Mesenchymal stem cell (in vitro differentiated cells and primary cell): Measurements from ENCODE around the gene OGT.

ENCODE experiments used
- DNase-seq: peaks from one replicate; pipeline ENCODE4 v3.0.0-alpha.2; 2013
- H2AFZ ChIP-seq: one replicate; pipeline ENCODE4 v1.6.1; 2013; ENCODE audit warnings: low read depth, mild to moderate bottlenecking, control low read depth, inconsistent platforms, low read length, moderate library complexity
- H2AK5ac ChIP-seq: 2 replicates; pipeline ENCODE4 v1.6.1; 2013; ENCODE audit warnings: low read length, moderate library complexity, mild to moderate bottlenecking, inconsistent platforms; ENCODE audit not compliant: severe bottlenecking
- H2BK120ac ChIP-seq: one replicate; pipeline ENCODE4 v1.6.1; 2013; ENCODE audit warnings: low read depth, mild to moderate bottlenecking, inconsistent platforms, low read length, moderate library complexity
- H2BK12ac ChIP-seq, 2 experiments: one replicate each; pipeline ENCODE4 v1.6.1; 2013; ENCODE audit warnings: inconsistent platforms in 2 of 2, low read length in 2 of 2, mild to moderate bottlenecking in 2 of 2, moderate library complexity in 2 of 2, control low read depth in 1 of 2
- H2BK15ac ChIP-seq: one replicate; pipeline ENCODE4 v1.6.1; 2013; ENCODE audit warnings: mild to moderate bottlenecking, low read depth, inconsistent platforms; ENCODE audit not compliant: poor library complexity, severe bottlenecking
- H2BK5ac ChIP-seq: 2 replicates; pipeline ENCODE4 v1.6.1; 2013; ENCODE audit warnings: low read depth, mild to moderate bottlenecking, low read length, control low read depth, inconsistent platforms; ENCODE audit not compliant: poor library complexity, severe bottlenecking
- H3K14ac ChIP-seq, 2 experiments: one replicate each; pipeline ENCODE4 v1.6.1; 2013; ENCODE audit warnings: inconsistent platforms in 2 of 2, low read length in 2 of 2, control low read depth in 1 of 2, mild to moderate bottlenecking in 1 of 2, moderate library complexity in 1 of 2
- H3K18ac ChIP-seq, 2 experiments: one replicate each; pipeline ENCODE4 v1.6.1; 2013; ENCODE audit warnings: inconsistent platforms in 2 of 2, low read length in 2 of 2, control low read depth in 1 of 2, low read depth in 1 of 2, mild to moderate bottlenecking in 1 of 2
- H3K23ac ChIP-seq, 2 experiments: one replicate each; pipeline ENCODE4 v1.6.1; 2013; ENCODE audit warnings: inconsistent platforms in 2 of 2, low read length in 2 of 2, mild to moderate bottlenecking in 2 of 2, moderate library complexity in 2 of 2, control low read depth in 1 of 2
- H3K27ac ChIP-seq: 2 replicates; pipeline ENCODE4 v1.5.1; 2013; ENCODE audit warnings: mild to moderate bottlenecking, moderate library complexity, low read length, control low read depth, inconsistent platforms; ENCODE audit not compliant: poor library complexity, severe bottlenecking
- H3K27me3 ChIP-seq, 2 experiments: 2 replicates each; pipeline versions ENCODE4 v1.6.1 to v1.7.0; 2013; ENCODE audit warnings: low read length in 2 of 2, mild to moderate bottlenecking in 2 of 2, moderate library complexity in 2 of 2, control low read depth in 1 of 2, inconsistent platforms in 1 of 2; ENCODE audit not compliant: control insufficient read depth in 1 of 2, insufficient read depth in 1 of 2
- H3K36me3 ChIP-seq, 2 experiments: 2 replicates each; pipeline versions ENCODE4 v1.6.1 to v1.7.0; 2013; ENCODE audit warnings: low read length in 2 of 2, control low read depth in 1 of 2, inconsistent platforms in 1 of 2, low read depth in 1 of 2, mild to moderate bottlenecking in 1 of 2; ENCODE audit not compliant: insufficient read depth in 2 of 2, control insufficient read depth in 1 of 2
- H3K4ac ChIP-seq, 2 experiments: one replicate each; pipeline ENCODE4 v1.6.1; 2013; ENCODE audit warnings: inconsistent platforms in 2 of 2, low read length in 2 of 2, mild to moderate bottlenecking in 2 of 2, moderate library complexity in 2 of 2, control low read depth in 1 of 2, low read depth in 1 of 2
- H3K4me1 ChIP-seq: 2 replicates; pipeline ENCODE4 v1.6.1; 2013; ENCODE audit warnings: low read depth, low read length, control low read depth; ENCODE audit not compliant: control insufficient read depth, insufficient read depth
- H3K4me2 ChIP-seq: 2 replicates; pipeline ENCODE4 v1.6.1; 2013; ENCODE audit warnings: low read length, mild to moderate bottlenecking, inconsistent platforms; ENCODE audit not compliant: poor library complexity, severe bottlenecking
- H3K4me3 ChIP-seq, 2 experiments: 2 replicates each; pipeline versions ENCODE4 v1.5.1 to v1.7.0; 2013; ENCODE audit warnings: low read length in 2 of 2, mild to moderate bottlenecking in 2 of 2, control low read depth in 1 of 2, low read depth in 1 of 2; ENCODE audit not compliant: insufficient read depth in 1 of 2
- H3K79me1 ChIP-seq: replicated peaks from 2 replicates; pipeline ENCODE4 v1.6.1; 2013; ENCODE audit warnings: mild to moderate bottlenecking, control low read depth, low read length, inconsistent platforms; ENCODE audit not compliant: poor library complexity, severe bottlenecking
- H3K9ac ChIP-seq: 2 replicates; pipeline ENCODE4 v1.7.0; 2013; ENCODE audit warnings: mild to moderate bottlenecking, low read length, moderate library complexity
- H3K9me3 ChIP-seq: 2 replicates; pipeline ENCODE4 v1.7.0; 2013; ENCODE audit warnings: mild to moderate bottlenecking, low read length; ENCODE audit not compliant: control insufficient read depth
- H4K8ac ChIP-seq: one replicate; pipeline ENCODE4 v1.6.1; 2013; ENCODE audit warnings: inconsistent platforms, mild to moderate bottlenecking, low read length, moderate library complexity
- H4K91ac ChIP-seq: one replicate; pipeline ENCODE4 v1.6.1; 2013; ENCODE audit warnings: mild to moderate bottlenecking, low read length, inconsistent platforms
- WGBS: methylation state at CpG from one replicate; pipeline ENCODE4 v1.1.7; 2013; ENCODE audit warnings: mixed read lengths; 5-methylcytosine and 5-hydroxymethylcytosine counted together

The OGT gene

GRCh38 chrX:71616672-71617529, 84.0 kb downstream of the OGT start:
- Histone ChIP-seq H4K8ac (no peak overlapping the region), H3K4ac (no peak overlapping the region), H2BK120ac (no peak overlapping the region), H3K27ac (no peak overlapping the region), H4K91ac (no peak overlapping the region), H2AFZ (no peak overlapping the region), H3K4me2 (no peak overlapping the region), H3K14ac (no peak overlapping the region), H2BK15ac (no peak overlapping the region), H3K27me3 (peaks cover 0 to 12% of the 10 kb centered on the region in 2 experiments), H3K4me1 (peaks cover 2% of the 10 kb centered on the region), H3K9me3 (no peaks in the 10 kb centered on the region), H3K36me3 (peaks cover 32 to 59% of the 10 kb centered on the region in 2 experiments), H2BK12ac (no peak overlapping the region), H3K18ac (no peak overlapping the region), H3K23ac (no peak overlapping the region), H3K79me1 (peaks cover 6% of the 10 kb centered on the region), H3K4me3 (no peak overlapping the region), H3K9ac (no peak overlapping the region), H2AK5ac (no peak overlapping the region), H2BK5ac (no peak overlapping the region)
- WGBS = 95% methylated on average over 37 of the region's 43 CpGs
- DNase-seq = no peak

GRCh38 chrX:71617742-71618141, 84.8 kb downstream of the OGT start:
- no peak overlapping the region for H3K27ac ChIP-seq
- no peak overlapping the region for H3K4me2 ChIP-seq
- H3K4me1 ChIP-seq = peaks cover 7% of the 10 kb centered on the region
- no peaks in the 10 kb centered on the region for H3K9me3 ChIP-seq
- no peak overlapping the region for H3K9ac ChIP-seq
- H2AFZ ChIP-seq = no peak overlapping the region
- no peak overlapping the region for H2BK12ac ChIP-seq
- no peak overlapping the region for H3K14ac ChIP-seq
- peaks cover 0 to 12% of the 10 kb centered on the region in 2 experiments for H3K27me3 ChIP-seq
- H3K18ac ChIP-seq = no peak overlapping the region
- no peak overlapping the region for H2BK5ac ChIP-seq
- no peak overlapping the region for H3K23ac ChIP-seq
- no peak overlapping the region for H2BK120ac ChIP-seq
- no peak overlapping the region for H4K8ac ChIP-seq
- no peak overlapping the region for H4K91ac ChIP-seq
- peaks cover 6% of the 10 kb centered on the region for H3K79me1 ChIP-seq
- DNase-seq = no peak
- H2BK15ac ChIP-seq = no peak overlapping the region
- whole genome bisulfite sequencing = 98% methylated on average over 8 of the region's 8 CpGs
- H2AK5ac ChIP-seq = no peak overlapping the region
- H3K4me3 ChIP-seq = no peak overlapping the region
- H3K36me3 ChIP-seq = peaks cover 26 to 55% of the 10 kb centered on the region in 2 experiments
- H3K4ac ChIP-seq = no peak overlapping the region

GRCh38 chrX:71618303-71618721, 85.4 kb downstream of the OGT start, which contains the start of gene CXCR3:
Gene CXCR3, minus strand, starts transcription at chrX:71618511. Its CDS starts 62 bp downstream, at chrX:71618449.
- WGBS = 100% methylated on average over 3 of the region's 4 CpGs

GRCh38 chrX:71618787-71619186, 85.9 kb downstream of the OGT start:
- no peak overlapping the region for H3K23ac ChIP-seq
- H2BK120ac ChIP-seq = no peak overlapping the region
- no peak overlapping the region for H3K18ac ChIP-seq
- H2BK12ac ChIP-seq = no peak overlapping the region
- H2AK5ac ChIP-seq = no peak overlapping the region
- no peak for DNase-seq
- H3K9ac ChIP-seq = no peak overlapping the region
- H3K9me3 ChIP-seq = no peaks in the 10 kb centered on the region
- no peak overlapping the region for H2AFZ ChIP-seq
- no peak overlapping the region for H3K4me2 ChIP-seq
- no peak overlapping the region for H3K27ac ChIP-seq
- H3K4me1 ChIP-seq = peaks cover 10% of the 10 kb centered on the region
- H3K79me1 ChIP-seq = peaks cover 7% of the 10 kb centered on the region
- H2BK5ac ChIP-seq = no peak overlapping the region
- no peak overlapping the region for H3K4ac ChIP-seq
- peaks cover 0 to 12% of the 10 kb centered on the region in 2 experiments for H3K27me3 ChIP-seq
- H3K36me3 ChIP-seq = peaks cover 15 to 55% of the 10 kb centered on the region in 2 experiments
- WGBS = 100% methylated on average over 3 of the region's 3 CpGs
- no peak overlapping the region for H4K8ac ChIP-seq
- H4K91ac ChIP-seq = no peak overlapping the region
- no peak overlapping the region for H3K14ac ChIP-seq
- no peak overlapping the region for H3K4me3 ChIP-seq
- H2BK15ac ChIP-seq = no peak overlapping the region

More at GRCh38 chrX:71618303-71618721, 85.4 kb downstream of the OGT start, which contains the start of gene CXCR3:
- H3K14ac ChIP-seq = no peak within 1 kb of the TSS
- H4K8ac ChIP-seq = no peak within 1 kb of the TSS
- no peak within 1 kb of the TSS for H3K4me3 ChIP-seq
- peaks cover 0 to 12% of the 10 kb centered on the region in 2 experiments for H3K27me3 ChIP-seq
- H3K4me2 ChIP-seq = no peak within 1 kb of the TSS
- no peak within 1 kb of the TSS for H3K27ac ChIP-seq
- no peak within 1 kb of the TSS for H3K9ac ChIP-seq
- no peak within 1 kb of the TSS for H2AFZ ChIP-seq
- H3K18ac ChIP-seq = no peak within 1 kb of the TSS
- H2BK5ac ChIP-seq = no peak within 1 kb of the TSS
- H4K91ac ChIP-seq = no peak within 1 kb of the TSS
- H2BK12ac ChIP-seq = no peak within 1 kb of the TSS
- peaks cover 20 to 58% of the 10 kb centered on the region in 2 experiments for H3K36me3 ChIP-seq
- peaks cover 7% of the 10 kb centered on the region for H3K79me1 ChIP-seq
- no peak within 1 kb of the TSS for H2AK5ac ChIP-seq
- H3K4ac ChIP-seq = no peak within 1 kb of the TSS
- H3K23ac ChIP-seq = no peak within 1 kb of the TSS
- H3K9me3 ChIP-seq = no peaks in the 10 kb centered on the region
- no peak for DNase-seq
- H2BK120ac ChIP-seq = no peak within 1 kb of the TSS
- H3K4me1 ChIP-seq = peaks cover 10% of the 10 kb centered on the region
- H2BK15ac ChIP-seq = no peak within 1 kb of the TSS
